RWPE2 (cell line): ENCODE measurements around the gene ELK3.

Experiments
- ATAC-seq: fragments of 200-7000 bp; cut with Tn5 transposase; 3 replicates; pipeline ENCODE4 v1.9.1; 2021; ENCODE audit warnings: low read depth
- DNase-seq: peaks from one replicate; pipeline ENCODE4 v3.0.0-alpha.2; 2020; ENCODE audit warnings: low spot score
- H3K27ac ChIP-seq: fragments of 450-650 bp; 2 replicates; pipeline ENCODE4 v1.5.1; 2017; ENCODE audit warnings: mild to moderate bottlenecking; ENCODE audit not compliant: poor library complexity, severe bottlenecking
- H3K27me3 ChIP-seq: fragments of 250-450 bp; sonication (Bioruptor Pico); 2 replicates; pipeline ENCODE4 v1.5.1; 2021; ENCODE audit warnings: mild to moderate bottlenecking, moderate library complexity; ENCODE audit not compliant: insufficient read depth, poor library complexity, severe bottlenecking
- H3K36me3 ChIP-seq: fragments of 250-450 bp; sonication (Bioruptor Pico); 2 replicates; pipeline ENCODE4 v1.5.1; 2020; ENCODE audit warnings: low read depth, mild to moderate bottlenecking, moderate library complexity
- H3K4me1 ChIP-seq: fragments of 250-450 bp; sonication (Bioruptor Pico); 2 replicates; pipeline ENCODE4 v1.5.1; 2021; ENCODE audit warnings: mild to moderate bottlenecking, moderate library complexity; ENCODE audit not compliant: insufficient read depth, poor library complexity, severe bottlenecking
- H3K4me3 ChIP-seq: fragments of 250-450 bp; sonication (Bioruptor Pico); 2 replicates; pipeline ENCODE4 v1.5.1; 2021; ENCODE audit warnings: mild to moderate bottlenecking, moderate library complexity; ENCODE audit not compliant: severe bottlenecking
- H3K9me3 ChIP-seq: fragments of 250-450 bp; sonication (Bioruptor Pico); 2 replicates; pipeline ENCODE4 v1.5.1; 2021; ENCODE audit warnings: mild to moderate bottlenecking, moderate library complexity; ENCODE audit not compliant: severe bottlenecking
- TF ChIP-seq, protein P1 (sequence below): fragments of 450-650 bp; IDR thresholded peaks from one replicate; pipeline ENCODE4 v1.5.1; 2017; ENCODE audit warnings: mild to moderate bottlenecking, moderate library complexity; ENCODE audit not compliant: poor library complexity, severe bottlenecking

ELK3 gene

DNA sequence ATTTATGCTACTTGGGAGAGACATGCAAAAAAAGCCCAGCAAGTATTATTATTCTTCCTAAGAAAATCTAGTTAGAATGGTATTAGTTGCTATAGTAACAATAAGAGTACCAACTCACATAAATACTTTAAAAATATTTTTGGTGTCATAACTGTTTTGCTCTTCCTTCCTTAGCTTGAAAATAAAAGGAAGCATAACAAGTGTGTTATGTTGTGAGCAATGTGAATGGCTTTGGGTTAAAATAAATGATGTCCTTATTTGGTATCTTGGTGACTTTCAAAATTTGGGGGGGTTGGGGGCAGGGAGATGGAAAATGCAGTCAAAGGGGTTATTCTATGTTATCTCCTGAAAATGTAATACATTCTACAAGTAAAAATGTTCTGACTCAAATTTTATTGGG lies 91.0 kb downstream of the ELK3 start:
- Histone ChIP-seq H3K9me3 (no peaks in the 10 kb centered on the region), H3K27ac (no peak overlapping the region), H3K27me3 (no peaks in the 10 kb centered on the region), H3K36me3 (peaks cover 95% of the 10 kb centered on the region), H3K4me1 (no peaks in the 10 kb centered on the region), H3K4me3 (no peak overlapping the region)
- no peak for DNase-seq
- TF ChIP-seq, protein P1, sequence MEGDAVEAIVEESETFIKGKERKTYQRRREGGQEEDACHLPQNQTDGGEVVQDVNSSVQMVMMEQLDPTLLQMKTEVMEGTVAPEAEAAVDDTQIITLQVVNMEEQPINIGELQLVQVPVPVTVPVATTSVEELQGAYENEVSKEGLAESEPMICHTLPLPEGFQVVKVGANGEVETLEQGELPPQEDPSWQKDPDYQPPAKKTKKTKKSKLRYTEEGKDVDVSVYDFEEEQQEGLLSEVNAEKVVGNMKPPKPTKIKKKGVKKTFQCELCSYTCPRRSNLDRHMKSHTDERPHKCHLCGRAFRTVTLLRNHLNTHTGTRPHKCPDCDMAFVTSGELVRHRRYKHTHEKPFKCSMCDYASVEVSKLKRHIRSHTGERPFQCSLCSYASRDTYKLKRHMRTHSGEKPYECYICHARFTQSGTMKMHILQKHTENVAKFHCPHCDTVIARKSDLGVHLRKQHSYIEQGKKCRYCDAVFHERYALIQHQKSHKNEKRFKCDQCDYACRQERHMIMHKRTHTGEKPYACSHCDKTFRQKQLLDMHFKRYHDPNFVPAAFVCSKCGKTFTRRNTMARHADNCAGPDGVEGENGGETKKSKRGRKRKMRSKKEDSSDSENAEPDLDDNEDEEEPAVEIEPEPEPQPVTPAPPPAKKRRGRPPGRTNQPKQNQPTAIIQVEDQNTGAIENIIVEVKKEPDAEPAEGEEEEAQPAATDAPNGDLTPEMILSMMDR, result no peak
- ATAC-seq, result no peak

DNA sequence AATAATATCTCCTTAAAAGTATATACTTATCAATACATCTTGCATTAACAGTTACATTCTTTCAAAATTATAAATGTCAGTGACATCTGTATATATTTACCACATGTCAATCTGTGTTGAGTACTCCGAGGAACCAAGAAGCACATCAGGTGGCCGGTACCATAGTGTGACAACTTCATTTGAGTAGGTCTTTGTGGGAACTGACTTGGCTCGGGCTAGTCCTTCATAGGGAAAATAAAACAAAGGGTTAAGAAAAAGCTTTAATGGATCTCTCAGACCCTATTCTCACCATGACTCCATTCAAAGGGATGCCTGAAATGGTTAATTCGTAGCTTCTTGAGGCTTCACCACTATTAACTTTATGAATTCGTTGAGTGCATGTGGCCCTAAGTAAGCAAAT lies 94.9 kb downstream of the ELK3 start:
- peaks cover 89% of the 10 kb centered on the region for H3K36me3 ChIP-seq
- H3K27ac ChIP-seq, result no peak overlapping the region
- no peaks in the 10 kb centered on the region for H3K4me1 ChIP-seq
- no peak overlapping the region for H3K4me3 ChIP-seq
- ATAC-seq (no peak), DNase-seq (no peak)
- TF ChIP-seq, protein P1, result no peak
- no peaks in the 10 kb centered on the region for H3K27me3 ChIP-seq
- no peaks in the 10 kb centered on the region for H3K9me3 ChIP-seq

DNA sequence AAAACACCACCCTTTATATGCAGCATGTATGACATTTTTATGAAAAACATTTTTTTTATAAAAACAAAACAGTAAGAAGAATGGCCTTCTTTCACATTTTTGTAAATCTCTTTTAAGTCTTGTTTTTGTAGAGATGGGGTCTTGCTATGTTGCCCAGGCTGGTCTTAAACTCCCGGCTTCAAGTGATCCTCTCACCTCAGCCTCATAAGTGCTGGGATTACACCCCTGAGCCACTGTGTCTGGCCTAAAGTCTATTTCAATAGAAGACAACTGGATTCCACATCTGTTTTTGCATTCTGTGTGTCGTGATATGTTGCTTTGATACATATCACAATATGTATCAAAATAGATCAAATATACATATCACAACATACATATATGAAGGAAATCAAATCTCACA lies 98.9 kb downstream of the ELK3 start:
- H3K36me3 ChIP-seq, result peaks cover 90% of the 10 kb centered on the region
- TF ChIP-seq, protein P1, result no peak
- ATAC-seq, result no peak

DNA sequence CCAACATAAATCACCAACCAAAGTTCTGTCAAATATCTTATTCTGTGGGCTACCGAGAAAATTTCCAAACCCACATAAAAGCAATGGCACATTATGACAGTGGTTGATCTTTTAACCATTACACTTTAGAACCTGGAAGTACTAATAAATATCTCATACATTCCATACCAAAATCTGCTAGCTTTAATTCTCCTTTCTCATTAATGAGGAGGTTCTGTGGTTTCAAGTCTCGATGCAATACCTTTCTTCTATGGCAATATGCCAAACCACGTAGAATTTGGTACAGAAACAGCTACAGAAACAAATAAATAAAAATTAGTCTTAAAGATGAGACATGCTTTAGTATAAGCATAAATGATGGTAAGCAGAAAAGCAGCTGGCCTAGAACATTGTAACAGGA lies 100.7 kb downstream of the ELK3 start:
- H3K9me3 ChIP-seq, result no peaks in the 10 kb centered on the region

More for the DNA sequence above, 98.9 kb downstream of the ELK3 start:
- no peak overlapping the region for H3K4me3 ChIP-seq
- no peaks in the 10 kb centered on the region for H3K9me3 ChIP-seq
- no peaks in the 10 kb centered on the region for H3K4me1 ChIP-seq
- H3K27ac ChIP-seq, result no peak overlapping the region
- DNase-seq, result no peak
- no peaks in the 10 kb centered on the region for H3K27me3 ChIP-seq

DNA sequence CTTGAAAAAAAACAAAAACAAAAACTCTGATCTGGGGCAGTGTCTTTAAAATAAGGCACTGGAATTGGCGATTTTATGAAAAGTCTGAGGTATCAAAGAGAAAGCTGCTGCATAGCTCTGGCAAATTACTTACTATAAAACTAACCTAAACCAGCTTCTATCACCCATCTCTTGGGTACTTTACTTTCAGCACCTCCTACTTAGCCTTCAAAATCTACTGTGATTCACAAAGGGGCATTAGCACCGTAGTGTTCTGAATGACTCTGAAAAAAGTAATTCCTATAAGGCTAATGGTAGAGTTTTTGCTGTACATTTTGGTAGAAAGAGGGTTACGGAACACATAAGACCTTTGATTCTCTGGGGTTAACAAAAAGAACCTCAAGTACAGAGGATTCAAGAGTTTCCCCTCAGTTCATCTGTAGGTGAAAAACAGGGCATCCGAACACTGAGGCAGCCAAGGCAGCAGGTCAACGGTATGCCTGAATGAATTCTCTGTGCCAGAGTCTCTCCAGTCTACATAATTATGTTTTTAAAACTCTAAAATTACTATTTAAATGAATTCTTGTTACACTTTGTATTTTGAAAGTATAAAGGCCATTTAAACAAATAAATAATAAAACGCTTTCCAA lies 101.5 kb downstream of the ELK3 start:
- peaks cover 85% of the 10 kb centered on the region for H3K36me3 ChIP-seq
- H3K9me3 ChIP-seq, result no peaks in the 10 kb centered on the region
- no peaks in the 10 kb centered on the region for H3K4me1 ChIP-seq
- H3K27me3 ChIP-seq, result no peaks in the 10 kb centered on the region
- no peak overlapping the region for H3K27ac ChIP-seq
- H3K4me3 ChIP-seq, result no peak overlapping the region
- no peak for ATAC-seq
- no peak for DNase-seq
- TF ChIP-seq, protein P1, result no peak

More for the DNA sequence above, 100.7 kb downstream of the ELK3 start:
- Histone ChIP-seq H3K27me3 (no peaks in the 10 kb centered on the region), H3K4me1 (no peaks in the 10 kb centered on the region), H3K4me3 (no peak overlapping the region), H3K27ac (no peak overlapping the region), H3K36me3 (peaks cover 90% of the 10 kb centered on the region)
- TF ChIP-seq, protein P1, result no peak
- ATAC-seq, result no peak
- DNase-seq, result no peak
